Ishikawa (cell line): ENCODE data around the gene LIN7C.

Source experiments
- CEBPB ChIP-seq: IDR thresholded peaks from 2 replicates; pipeline ENCODE4 v1.6.1; 2012
- EGR1 ChIP-seq: IDR thresholded peaks from 2 replicates; pipeline ENCODE4 v1.6.1; 2012
- NFIC ChIP-seq: IDR thresholded peaks from 2 replicates; pipeline ENCODE4 v1.6.1; 2012

- no peak for TF ChIP-seq NFIC
- no peak for TF ChIP-seq EGR1
- no peak for TF ChIP-seq CEBPB
Measured at GRCh38 chr11:27447288-27448183, 59.0 kb downstream of the LIN7C start.
